G401 (cell line): ENCODE results near the gene NEGR1. TPM values are rescaled to one million over a fixed set of nuclear protein-coding genes. Genes with fewer than 3 reads are reported as not detected.

Experiments used
- DNase-seq: peaks from one replicate; pipeline ENCODE4 v3.0.0-alpha.2; 2015; ENCODE audit warnings: low spot score
- in situ Hi-C: cut with HindIII; loops from 2 replicates; pipeline ENCODE4 v1.10.0; 2016; ENCODE audit warnings: low sequenced_read_pairs, mixed read lengths
- total RNA-seq: library from RNA; depleted of rRNA; stranded (reverse); fragments of >200 nt; shearing (Covaris generic); gene quantifications from 2 replicates; pipeline ENCODE4 v1.2.3, GENCODE V29; 2014

NEGR1 gene
- total RNA-seq, 1 experiment from 2014 or later, result 0.03 TPM

- in situ Hi-C loops, result no loop called here
- DNase-seq, result no peak
These were observed 142.1 kb downstream of the NEGR1 start for GRCh38 chr1:72140222-72140621.

DNA sequence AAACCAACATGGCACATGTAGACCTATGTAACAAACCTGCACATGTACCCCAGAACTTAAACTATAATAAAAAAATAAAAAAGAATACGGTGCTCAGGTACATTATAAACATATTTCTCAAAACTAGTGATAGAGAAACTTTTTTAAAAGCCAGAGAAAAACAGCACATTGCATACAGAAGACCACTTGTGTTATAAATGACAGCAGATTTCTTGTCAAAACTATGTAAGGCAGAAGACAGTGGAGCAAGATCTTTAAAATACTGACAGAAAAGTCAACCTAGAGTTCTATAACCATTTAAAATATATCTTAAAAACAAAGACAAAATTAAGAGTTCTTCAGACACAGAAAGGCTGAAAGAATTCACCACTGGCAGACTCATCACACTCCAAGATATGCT lies 144.7 kb downstream of the NEGR1 start:
- DNase-seq, result no peak
- in situ Hi-C loops, result no loop called here

DNA sequence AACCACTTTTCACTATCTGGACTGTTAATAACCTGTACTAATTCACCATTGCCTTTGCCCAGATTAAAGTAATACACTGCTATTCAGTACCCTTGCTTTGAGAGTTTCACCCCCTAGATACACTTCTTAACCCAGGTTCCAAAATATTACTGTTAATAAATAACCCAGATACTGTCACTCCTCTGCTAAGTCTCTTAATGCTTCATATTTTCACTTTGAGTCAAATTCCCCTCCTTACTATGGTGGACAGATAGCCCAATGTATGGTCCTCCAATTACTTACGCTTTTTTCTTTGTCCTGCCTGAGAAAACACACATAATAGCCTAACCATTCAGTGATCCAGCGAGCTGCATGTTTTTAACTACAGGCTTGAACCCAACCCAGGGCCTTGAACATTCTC lies 152.5 kb downstream of the NEGR1 start:
- DNase-seq, result no peak
- in situ Hi-C loops, result no loop called here

DNA sequence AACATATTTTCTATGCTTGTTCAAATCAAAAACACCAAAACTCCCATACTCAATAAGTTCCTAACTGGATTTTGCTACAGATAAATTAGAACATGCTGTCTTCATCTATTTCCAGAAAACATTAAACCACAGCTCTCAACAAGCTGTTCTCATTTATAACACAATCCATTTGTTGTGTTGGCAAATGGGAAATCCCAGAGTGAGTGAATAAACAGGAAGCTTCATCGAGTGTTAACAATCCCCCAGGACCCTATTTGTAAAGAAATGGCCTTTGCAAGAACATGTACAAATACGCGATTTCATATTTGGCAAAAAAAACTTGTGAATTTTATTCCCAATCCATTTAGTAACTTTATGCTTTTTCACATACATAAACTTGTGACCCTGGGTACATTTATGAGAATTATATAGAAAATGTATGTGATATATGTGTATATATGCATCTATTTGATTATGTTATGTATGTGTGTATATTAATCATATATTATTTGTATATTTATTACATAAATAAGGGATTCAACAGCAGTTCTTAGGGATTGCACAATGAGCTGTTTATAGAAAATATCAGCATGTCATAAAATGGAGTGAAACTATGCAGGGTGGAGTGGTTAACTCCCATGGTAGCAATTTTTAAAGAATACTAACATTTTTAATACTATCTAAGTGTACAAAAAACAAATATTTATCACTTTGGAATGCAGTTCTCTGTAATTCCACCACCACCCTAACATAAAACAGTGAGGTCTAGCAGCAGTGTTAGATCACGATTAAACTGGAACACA lies 160.0 kb downstream of the NEGR1 start:
- DNase-seq, result no peak
- in situ Hi-C loops, result no loop called here

- in situ Hi-C loops, result no loop called here
- DNase-seq, result no peak
These were observed 162.8 kb downstream of the NEGR1 start for GRCh38 chr1:72119491-72119890.

DNA sequence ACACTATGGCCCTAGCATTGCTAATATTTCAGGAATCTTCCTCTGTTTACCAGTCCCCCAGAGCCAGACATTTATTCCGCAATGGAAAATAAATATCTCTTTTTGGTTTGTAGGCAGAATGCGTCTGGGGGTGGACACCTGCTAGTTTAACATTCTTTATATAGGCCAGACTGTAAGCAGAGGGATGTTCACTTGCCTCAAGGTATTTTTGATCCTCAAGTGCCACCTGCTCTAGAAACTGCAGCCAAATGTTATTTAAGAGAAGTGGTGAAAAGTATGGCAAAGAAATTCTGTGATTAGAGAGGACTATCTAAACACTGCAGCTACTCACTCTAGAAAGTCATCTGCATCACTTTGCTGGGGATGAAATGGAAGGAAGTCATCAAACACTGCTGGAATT lies 164.7 kb downstream of the NEGR1 start:
- DNase-seq, result peak; percentile 68
- in situ Hi-C loops, result no loop called here

GRCh38 chr1:72115290-72115689 lies 167.0 kb downstream of the NEGR1 start:
- in situ Hi-C loops, result no loop called here
- no peak for DNase-seq

DNA sequence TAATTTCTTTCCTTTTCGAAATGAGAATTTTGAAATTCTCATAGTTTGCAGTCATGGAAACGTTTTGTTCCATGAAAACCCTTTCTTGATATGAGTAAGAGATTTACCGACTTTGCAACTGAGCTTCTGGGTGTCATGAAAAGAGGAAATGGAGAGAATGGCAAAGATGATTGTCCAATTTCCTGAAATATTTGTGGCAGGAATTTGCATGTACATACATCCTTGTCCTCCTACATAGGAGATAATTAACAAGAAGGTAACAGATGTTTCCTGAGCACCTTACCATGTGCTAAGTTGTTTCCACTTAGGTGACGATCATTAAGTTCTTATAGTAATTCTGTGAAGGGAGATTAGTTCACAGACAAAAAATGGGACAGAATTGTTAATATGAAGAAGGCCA lies 170.7 kb downstream of the NEGR1 start:
- in situ Hi-C loops, result no loop called here

GRCh38 chr1:72109916-72110315 lies 172.4 kb downstream of the NEGR1 start:
- in situ Hi-C loops, result no loop called here
- no peak for DNase-seq

More for the DNA sequence above, 170.7 kb downstream of the NEGR1 start:
- DNase-seq, result no peak

DNA sequence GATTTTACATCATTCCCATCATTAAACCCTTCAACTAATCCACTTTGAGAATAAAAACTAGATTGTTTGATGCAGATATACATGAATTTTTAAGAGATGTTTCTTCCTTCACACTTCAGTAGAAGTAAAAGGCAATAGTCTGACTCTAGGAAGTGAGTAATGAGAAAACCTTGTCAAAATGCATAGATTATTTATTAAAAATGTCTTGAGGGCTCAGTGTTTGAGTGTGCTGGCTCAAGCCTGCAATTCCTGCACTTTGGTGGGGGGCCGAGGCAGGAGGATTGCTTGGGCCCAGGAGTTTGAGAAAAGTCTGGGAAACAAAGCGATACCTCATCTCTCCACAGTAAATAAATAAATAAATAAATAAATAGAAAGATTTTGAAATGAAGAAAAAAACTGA lies 177.1 kb downstream of the NEGR1 start:
- no peak for DNase-seq

DNA sequence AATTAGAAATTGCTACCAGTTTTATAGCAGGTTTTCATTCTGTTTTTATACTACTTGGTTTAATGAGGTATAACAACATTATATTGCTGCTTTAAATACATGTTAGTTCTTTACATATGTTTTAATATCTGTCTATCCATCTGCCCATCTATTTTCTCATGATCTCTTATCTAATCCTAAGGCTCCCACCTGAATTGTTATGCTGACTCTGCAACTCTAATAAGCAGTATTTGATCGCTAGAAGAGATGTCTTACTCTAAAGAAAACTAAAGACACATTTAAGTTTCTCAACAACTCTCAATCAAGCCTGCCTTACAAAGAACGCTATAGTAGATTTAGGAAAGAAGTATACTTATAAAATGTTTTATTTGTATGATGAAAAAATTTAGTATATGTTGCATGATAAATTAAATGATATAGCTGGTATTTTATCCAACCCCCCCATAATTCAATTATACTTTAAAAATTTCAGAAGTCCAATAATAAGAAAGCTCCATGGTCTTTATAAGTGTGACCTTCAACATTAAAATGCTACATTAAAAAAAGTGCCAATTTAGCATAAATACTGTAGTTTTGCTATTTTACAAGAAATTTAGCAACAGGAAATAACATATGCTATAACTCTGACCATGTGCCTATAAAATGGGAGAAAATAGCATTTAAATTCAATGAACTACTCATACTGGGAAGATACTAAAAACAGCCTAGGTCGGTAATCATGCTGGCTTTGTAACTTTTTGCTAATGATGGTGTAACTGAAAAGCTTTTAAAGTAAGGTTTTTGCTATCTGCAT lies 180.3 kb downstream of the NEGR1 start:
- DNase-seq, result no peak
- in situ Hi-C loops, result no loop called here

More for the DNA sequence above, 177.1 kb downstream of the NEGR1 start:
- in situ Hi-C loops, result no loop called here

GRCh38 chr1:72100771-72101170 lies 181.6 kb downstream of the NEGR1 start:
- in situ Hi-C loops, result no loop called here
- DNase-seq, result no peak

DNA sequence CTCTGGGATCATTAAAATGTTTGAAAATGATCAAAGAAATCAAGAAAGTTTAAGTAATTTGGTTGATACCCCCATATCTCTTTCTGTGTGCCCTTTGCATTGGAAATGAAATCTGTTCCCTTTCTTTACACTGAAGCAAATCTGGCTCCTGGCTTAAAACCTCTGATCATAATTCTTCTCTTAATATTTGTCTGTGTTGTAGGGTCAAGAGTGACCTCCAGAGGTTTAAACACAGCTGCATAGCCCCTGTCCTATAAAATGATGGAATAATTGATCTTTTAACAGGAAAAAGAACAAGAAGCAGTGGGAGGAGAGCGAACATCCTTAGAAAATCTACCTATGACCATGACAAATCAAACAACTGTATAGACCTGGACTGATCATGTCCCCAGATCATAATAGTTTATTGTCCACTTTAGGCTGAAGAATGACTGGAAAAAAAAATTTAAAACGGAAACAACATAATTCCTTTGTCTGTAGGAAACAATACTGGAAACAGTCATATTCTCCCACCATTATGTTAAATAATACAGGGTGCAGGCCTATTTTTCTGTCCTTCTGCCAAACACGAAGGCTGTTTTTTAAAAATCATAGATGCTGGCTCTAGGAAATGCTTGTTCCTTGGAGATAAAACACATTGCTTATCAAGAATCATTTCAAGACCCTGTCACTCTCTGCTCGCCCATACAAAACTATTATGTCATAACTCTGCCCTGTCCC lies 184.3 kb downstream of the NEGR1 start:
- in situ Hi-C loops, result no loop called here
- no peak for DNase-seq

GRCh38 chr1:72094209-72094608 lies 188.1 kb downstream of the NEGR1 start:
- no peak for DNase-seq
- in situ Hi-C loops, result no loop called here

GRCh38 chr1:72086394-72086793 lies 195.9 kb downstream of the NEGR1 start:
- DNase-seq, result no peak
- in situ Hi-C loops, result no loop called here

DNA sequence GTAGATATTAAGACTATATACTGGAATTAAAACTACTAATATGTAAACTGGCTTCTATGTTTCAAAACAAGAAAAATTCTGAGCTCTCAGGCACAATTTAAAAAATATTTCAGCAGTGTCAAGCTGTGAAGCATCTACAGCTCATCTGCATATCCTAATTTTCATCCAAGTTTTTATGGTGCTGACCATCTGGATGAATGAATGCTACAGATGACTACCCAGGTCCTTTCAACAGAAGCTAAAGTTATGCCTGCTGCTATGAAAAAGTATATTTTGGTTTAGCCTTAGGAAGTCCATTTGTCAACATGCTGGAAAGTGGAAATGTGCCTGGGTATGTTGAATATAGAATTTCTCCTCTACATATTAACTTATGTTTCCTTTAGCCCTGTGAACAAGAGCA lies 206.9 kb downstream of the NEGR1 start:
- in situ Hi-C loops, result no loop called here
- DNase-seq, result peak; percentile 68

- no peak for DNase-seq
- in situ Hi-C loops, result no loop called here
These were observed 215.9 kb downstream of the NEGR1 start for GRCh38 chr1:72066431-72066830.

GRCh38 chr1:72064196-72065075 lies 217.9 kb downstream of the NEGR1 start:
- no peak for DNase-seq
- in situ Hi-C loops, result no loop called here
